Loucy (cell line): ENCODE measurements around the gene FAM98C.

Experiments
- H2AFZ ChIP-seq: fragments of 200-600 bp; sonication (generic); 2 replicates; pipeline ENCODE4 v1.6.0; 2016; ENCODE audit warnings: antibody characterized with exemption, mild to moderate bottlenecking, low read length, moderate library complexity
- H3F3A ChIP-seq: fragments of 200-600 bp; 2 replicates; pipeline ENCODE4 v1.6.0; 2016; ENCODE audit warnings: antibody characterized with exemption, low read depth, mild to moderate bottlenecking
- H3K27me3 ChIP-seq: fragments of 200-600 bp; sonication (generic); 2 replicates; pipeline ENCODE4 v1.6.1; 2014; ENCODE audit warnings: low read length, mild to moderate bottlenecking; ENCODE audit not compliant: insufficient read depth, poor library complexity, severe bottlenecking
- H3K36me3 ChIP-seq: fragments of 200-600 bp; sonication (generic); 2 replicates; pipeline ENCODE4 v1.6.1; 2016; ENCODE audit warnings: low read length; ENCODE audit not compliant: insufficient read depth
- H3K4me1 ChIP-seq: fragments of 200-600 bp; sonication (generic); 2 replicates; pipeline ENCODE4 v1.5.1; 2014; ENCODE audit warnings: low read length, mild to moderate bottlenecking; ENCODE audit not compliant: insufficient read depth, poor library complexity, severe bottlenecking
- H3K4me2 ChIP-seq: fragments of 200-600 bp; sonication (generic); 2 replicates; pipeline ENCODE4 v1.6.0; 2014; ENCODE audit warnings: antibody characterized with exemption, low read length, low read depth, mild to moderate bottlenecking; ENCODE audit not compliant: poor library complexity, severe bottlenecking
- H3K4me3 ChIP-seq: fragments of 200-600 bp; sonication (generic); 2 replicates; pipeline ENCODE4 v1.5.1; 2014; ENCODE audit warnings: low read length, mild to moderate bottlenecking, mixed read lengths; ENCODE audit not compliant: poor library complexity, severe bottlenecking
- H3K79me2 ChIP-seq: fragments of 200-600 bp; sonication (generic); 2 replicates; pipeline ENCODE4 v1.6.1; 2014; ENCODE audit warnings: low read length; ENCODE audit not compliant: insufficient read depth
- H3K9ac ChIP-seq: fragments of 200-600 bp; sonication (generic); 2 replicates; pipeline ENCODE4 v1.6.0; 2014; ENCODE audit warnings: mild to moderate bottlenecking, low read depth, low read length, moderate library complexity; ENCODE audit not compliant: poor library complexity, severe bottlenecking
- H3K9me2 ChIP-seq: fragments of 200-600 bp; sonication (generic); replicated peaks from 2 replicates; pipeline ENCODE4 v1.6.1; 2016; ENCODE audit warnings: low read depth, low read length, mixed read lengths
- H3K9me3 ChIP-seq: fragments of 200-600 bp; sonication (generic); 2 replicates; pipeline ENCODE4 v1.6.1; 2014; ENCODE audit warnings: mild to moderate bottlenecking, antibody characterized with exemption, low read length, low read depth; ENCODE audit not compliant: insufficient read depth
- H4K20me1 ChIP-seq: fragments of 200-600 bp; sonication (generic); 2 replicates; pipeline ENCODE4 v1.6.0; 2014; ENCODE audit warnings: antibody characterized with exemption, low read length, mild to moderate bottlenecking; ENCODE audit not compliant: insufficient read depth, poor library complexity, severe bottlenecking
- EZH2phosphoT487 ChIP-seq: fragments of 200-600 bp; IDR thresholded peaks from 2 replicates; pipeline ENCODE4 v1.6.1; 2018; ENCODE audit warnings: antibody characterized with exemption, mild to moderate bottlenecking, moderate library complexity, borderline replicate concordance
- TF ChIP-seq, protein P1 (sequence below): fragments of 200-600 bp; sonication (generic); conservative IDR thresholded peaks from 2 replicates; pipeline ENCODE4 v1.5.1; 2014; ENCODE audit warnings: mild to moderate bottlenecking, antibody characterized with exemption, low read length

The FAM98C gene

DNA sequence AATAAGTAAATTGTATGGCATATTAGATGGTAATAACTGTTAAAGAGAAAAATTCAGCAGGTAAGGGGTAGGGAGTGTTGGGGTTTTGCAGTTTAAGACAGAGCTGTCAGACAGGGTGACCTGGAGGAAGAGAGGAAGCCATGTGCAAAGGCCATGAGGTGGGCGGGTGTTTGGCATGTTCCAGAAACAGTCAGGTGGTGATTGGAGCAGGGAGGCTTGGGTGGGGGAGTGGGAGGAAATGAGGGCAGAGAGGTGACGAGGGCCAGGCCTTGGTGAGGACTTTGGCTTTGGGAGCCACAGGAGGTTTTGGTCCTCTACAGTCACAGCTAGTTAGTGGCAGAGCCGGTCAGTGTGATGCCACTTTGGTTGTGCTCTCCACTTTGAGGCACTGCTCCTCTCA, 50.7 kb downstream of the FAM98C start:
- no peaks in the 10 kb centered on the region for H3K79me2 ChIP-seq
- H2AFZ ChIP-seq = no peak overlapping the region
- H3K4me1 ChIP-seq = no peaks in the 10 kb centered on the region
- H3K36me3 ChIP-seq = no peaks in the 10 kb centered on the region
- H3F3A ChIP-seq = no peaks in the 10 kb centered on the region
- no peaks in the 10 kb centered on the region for H3K9me3 ChIP-seq
- H3K9me2 ChIP-seq = no peaks in the 10 kb centered on the region
- no peak overlapping the region for H3K4me2 ChIP-seq
- no peak overlapping the region for H3K9ac ChIP-seq
- no peaks in the 10 kb centered on the region for H3K27me3 ChIP-seq
- no peak overlapping the region for H3K4me3 ChIP-seq
- no peaks in the 10 kb centered on the region for H4K20me1 ChIP-seq
- TF ChIP-seq, protein P1, sequence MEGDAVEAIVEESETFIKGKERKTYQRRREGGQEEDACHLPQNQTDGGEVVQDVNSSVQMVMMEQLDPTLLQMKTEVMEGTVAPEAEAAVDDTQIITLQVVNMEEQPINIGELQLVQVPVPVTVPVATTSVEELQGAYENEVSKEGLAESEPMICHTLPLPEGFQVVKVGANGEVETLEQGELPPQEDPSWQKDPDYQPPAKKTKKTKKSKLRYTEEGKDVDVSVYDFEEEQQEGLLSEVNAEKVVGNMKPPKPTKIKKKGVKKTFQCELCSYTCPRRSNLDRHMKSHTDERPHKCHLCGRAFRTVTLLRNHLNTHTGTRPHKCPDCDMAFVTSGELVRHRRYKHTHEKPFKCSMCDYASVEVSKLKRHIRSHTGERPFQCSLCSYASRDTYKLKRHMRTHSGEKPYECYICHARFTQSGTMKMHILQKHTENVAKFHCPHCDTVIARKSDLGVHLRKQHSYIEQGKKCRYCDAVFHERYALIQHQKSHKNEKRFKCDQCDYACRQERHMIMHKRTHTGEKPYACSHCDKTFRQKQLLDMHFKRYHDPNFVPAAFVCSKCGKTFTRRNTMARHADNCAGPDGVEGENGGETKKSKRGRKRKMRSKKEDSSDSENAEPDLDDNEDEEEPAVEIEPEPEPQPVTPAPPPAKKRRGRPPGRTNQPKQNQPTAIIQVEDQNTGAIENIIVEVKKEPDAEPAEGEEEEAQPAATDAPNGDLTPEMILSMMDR = no peak
- TF ChIP-seq EZH2phosphoT487 = no peak

DNA sequence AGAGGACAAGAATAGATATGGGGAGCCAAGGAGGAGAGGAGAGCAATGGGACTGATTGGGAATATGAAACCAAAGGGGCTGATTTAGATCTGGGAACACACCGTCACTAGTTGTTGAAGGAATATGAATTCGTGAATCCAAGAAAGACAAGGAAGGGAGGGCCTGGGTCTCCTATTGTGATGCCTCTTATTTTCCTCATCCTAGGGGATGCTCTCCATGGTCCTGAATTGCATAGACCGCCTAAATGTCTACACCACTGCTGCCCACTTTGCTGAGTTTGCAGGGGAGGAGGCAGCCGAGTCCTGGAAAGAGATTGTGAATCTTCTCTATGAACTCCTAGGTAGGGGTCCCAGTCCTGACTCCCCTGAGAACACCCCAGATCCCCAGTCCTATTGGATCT, 52.1 kb downstream of the FAM98C start:
- Histone ChIP-seq H3K27me3 (no peaks in the 10 kb centered on the region), H3K79me2 (no peaks in the 10 kb centered on the region), H3K4me3 (no peak overlapping the region), H3K9me3 (no peaks in the 10 kb centered on the region), H3K9ac (no peak overlapping the region), H3K4me1 (no peaks in the 10 kb centered on the region), H3K36me3 (no peaks in the 10 kb centered on the region), H3K9me2 (no peaks in the 10 kb centered on the region), H3F3A (no peaks in the 10 kb centered on the region), H3K4me2 (no peak overlapping the region), H4K20me1 (no peaks in the 10 kb centered on the region), H2AFZ (no peak overlapping the region)
- TF ChIP-seq EZH2phosphoT487 = no peak
- TF ChIP-seq, protein P1 = no peak

DNA sequence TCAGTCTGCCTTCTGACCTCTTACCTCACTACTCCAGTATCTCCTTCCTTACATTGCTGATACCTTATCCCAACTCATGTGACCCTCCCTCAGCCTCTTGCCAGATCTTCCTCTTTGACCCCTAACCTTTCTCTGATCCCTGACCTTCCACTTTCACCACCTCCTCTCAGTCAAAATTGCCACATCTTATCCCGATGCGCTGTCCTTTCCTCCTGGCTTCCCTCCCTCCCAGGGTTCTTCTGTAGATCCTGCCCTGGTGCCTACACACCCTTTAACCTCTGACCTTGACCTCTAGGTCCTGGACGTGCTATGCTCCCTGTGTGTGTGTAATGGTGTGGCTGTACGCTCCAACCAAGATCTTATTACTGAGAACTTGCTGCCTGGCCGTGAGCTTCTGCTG, 54.3 kb downstream of the FAM98C start:
- Histone ChIP-seq H3K9me2 (no peaks in the 10 kb centered on the region), H4K20me1 (no peaks in the 10 kb centered on the region), H3K4me3 (no peak overlapping the region), H3K79me2 (no peaks in the 10 kb centered on the region), H3K4me1 (no peaks in the 10 kb centered on the region), H3F3A (no peaks in the 10 kb centered on the region), H3K36me3 (no peaks in the 10 kb centered on the region), H3K9me3 (no peaks in the 10 kb centered on the region), H3K27me3 (no peaks in the 10 kb centered on the region), H2AFZ (no peak overlapping the region), H3K9ac (no peak overlapping the region), H3K4me2 (no peak overlapping the region)
- TF ChIP-seq, protein P1 = no peak
- TF ChIP-seq EZH2phosphoT487 = no peak
